Keratinocyte (primary cell): ENCODE results near the gene PFKFB3.

ENCODE experiments used
- CTCF ChIP-seq, 3 experiments: IDR thresholded peaks in 1 of 3; conservative IDR thresholded peaks in 1 of 3; optimal IDR thresholded peaks in 1 of 3; 2 replicates in 2 of 3; 3 replicates in 1 of 3; pipeline versions ENCODE3 to v1.5.1; 2011; ENCODE audit warnings: low read length in 3 of 3, mild to moderate bottlenecking in 3 of 3, moderate library complexity in 2 of 3, control low read depth in 1 of 3, inconsistent platforms in 1 of 3; ENCODE audit not compliant: insufficient read depth in 2 of 3; ENCODE audit errors: extremely low read depth in 1 of 3
- EZH2 ChIP-seq: IDR thresholded peaks from one replicate; pipeline ENCODE4 v1.6.1; 2012; ENCODE audit warnings: inconsistent platforms, mild to moderate bottlenecking, low read length, moderate library complexity

- TF ChIP-seq CTCF (optimal IDR thresholded peaks at IDR 0.05 in 1 of 3, IDR thresholded peaks at IDR 0.05 in 1 of 3, conservative IDR thresholded peaks at IDR 0.05 in 1 of 3; ENCODE audit: extremely low read depth in 1 of 3, insufficient read depth in 2 of 3, low read length in 3 of 3): no peak
- no peak for TF ChIP-seq EZH2
Measured at GRCh38 chr10:6153845-6154244, 48.9 kb upstream of the PFKFB3 start.
